ENCODE data around the gene CLIC4. TPM values are rescaled to one million over a fixed set of nuclear protein-coding genes. Genes with fewer than 3 reads are reported as not detected.

The CLIC4 gene
- total RNA-seq, 1 donor = 966 TPM

DNA sequence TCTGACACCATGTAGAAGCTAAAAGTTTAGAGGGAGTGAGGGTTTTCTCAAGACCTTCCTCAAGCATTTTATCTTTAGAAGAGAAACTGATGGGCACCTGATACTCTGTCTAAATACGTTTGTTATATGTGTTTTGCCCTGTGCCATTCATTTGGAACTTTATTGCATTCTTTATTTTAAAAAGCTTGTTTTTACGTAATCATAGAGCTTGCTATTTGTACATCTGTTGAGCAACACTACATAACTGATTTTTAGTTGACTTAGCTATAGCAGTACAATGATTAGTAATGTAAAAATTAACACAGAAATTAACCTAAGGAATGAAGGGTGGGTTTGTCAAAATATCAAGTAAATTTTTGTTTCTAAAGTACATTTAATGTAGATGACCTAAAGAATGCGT is 96.3 kb downstream of the CLIC4 start:
- TF ChIP-seq, protein P1, sequence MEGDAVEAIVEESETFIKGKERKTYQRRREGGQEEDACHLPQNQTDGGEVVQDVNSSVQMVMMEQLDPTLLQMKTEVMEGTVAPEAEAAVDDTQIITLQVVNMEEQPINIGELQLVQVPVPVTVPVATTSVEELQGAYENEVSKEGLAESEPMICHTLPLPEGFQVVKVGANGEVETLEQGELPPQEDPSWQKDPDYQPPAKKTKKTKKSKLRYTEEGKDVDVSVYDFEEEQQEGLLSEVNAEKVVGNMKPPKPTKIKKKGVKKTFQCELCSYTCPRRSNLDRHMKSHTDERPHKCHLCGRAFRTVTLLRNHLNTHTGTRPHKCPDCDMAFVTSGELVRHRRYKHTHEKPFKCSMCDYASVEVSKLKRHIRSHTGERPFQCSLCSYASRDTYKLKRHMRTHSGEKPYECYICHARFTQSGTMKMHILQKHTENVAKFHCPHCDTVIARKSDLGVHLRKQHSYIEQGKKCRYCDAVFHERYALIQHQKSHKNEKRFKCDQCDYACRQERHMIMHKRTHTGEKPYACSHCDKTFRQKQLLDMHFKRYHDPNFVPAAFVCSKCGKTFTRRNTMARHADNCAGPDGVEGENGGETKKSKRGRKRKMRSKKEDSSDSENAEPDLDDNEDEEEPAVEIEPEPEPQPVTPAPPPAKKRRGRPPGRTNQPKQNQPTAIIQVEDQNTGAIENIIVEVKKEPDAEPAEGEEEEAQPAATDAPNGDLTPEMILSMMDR (IDR thresholded peaks at IDR 0.05; ENCODE audit: insufficient read depth, low read length) = no peak
- no peak for DNase-seq (ENCODE audit: low read depth)
- no peak overlapping the region for H3K4me3 ChIP-seq (ENCODE audit: low read depth, low read length)

DNA sequence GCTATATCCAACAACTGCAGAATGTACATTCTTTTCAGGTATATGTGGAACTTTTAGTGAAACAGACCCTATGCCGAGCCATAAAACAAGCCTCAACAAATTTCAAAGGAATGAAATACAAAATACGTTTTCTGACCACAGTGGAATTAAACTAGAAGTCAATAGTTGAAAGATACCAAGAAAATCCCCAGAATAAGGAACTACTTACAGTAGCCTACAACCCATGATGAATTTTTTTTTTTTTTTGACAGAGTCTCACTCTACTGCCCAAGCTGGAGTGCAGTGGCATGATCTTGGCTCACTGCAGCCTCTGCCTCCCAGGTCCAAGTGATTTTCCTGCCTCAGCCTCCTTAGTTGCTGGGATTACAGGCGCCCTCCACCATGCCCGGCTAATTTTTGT is 101.4 kb downstream of the CLIC4 start:
- no peak overlapping the region for H3K4me3 ChIP-seq (ENCODE audit: low read depth, low read length)
- no peak for DNase-seq (ENCODE audit: low read depth)
- TF ChIP-seq, protein P1 (IDR thresholded peaks at IDR 0.05; ENCODE audit: insufficient read depth, low read length) = no peak

DNA sequence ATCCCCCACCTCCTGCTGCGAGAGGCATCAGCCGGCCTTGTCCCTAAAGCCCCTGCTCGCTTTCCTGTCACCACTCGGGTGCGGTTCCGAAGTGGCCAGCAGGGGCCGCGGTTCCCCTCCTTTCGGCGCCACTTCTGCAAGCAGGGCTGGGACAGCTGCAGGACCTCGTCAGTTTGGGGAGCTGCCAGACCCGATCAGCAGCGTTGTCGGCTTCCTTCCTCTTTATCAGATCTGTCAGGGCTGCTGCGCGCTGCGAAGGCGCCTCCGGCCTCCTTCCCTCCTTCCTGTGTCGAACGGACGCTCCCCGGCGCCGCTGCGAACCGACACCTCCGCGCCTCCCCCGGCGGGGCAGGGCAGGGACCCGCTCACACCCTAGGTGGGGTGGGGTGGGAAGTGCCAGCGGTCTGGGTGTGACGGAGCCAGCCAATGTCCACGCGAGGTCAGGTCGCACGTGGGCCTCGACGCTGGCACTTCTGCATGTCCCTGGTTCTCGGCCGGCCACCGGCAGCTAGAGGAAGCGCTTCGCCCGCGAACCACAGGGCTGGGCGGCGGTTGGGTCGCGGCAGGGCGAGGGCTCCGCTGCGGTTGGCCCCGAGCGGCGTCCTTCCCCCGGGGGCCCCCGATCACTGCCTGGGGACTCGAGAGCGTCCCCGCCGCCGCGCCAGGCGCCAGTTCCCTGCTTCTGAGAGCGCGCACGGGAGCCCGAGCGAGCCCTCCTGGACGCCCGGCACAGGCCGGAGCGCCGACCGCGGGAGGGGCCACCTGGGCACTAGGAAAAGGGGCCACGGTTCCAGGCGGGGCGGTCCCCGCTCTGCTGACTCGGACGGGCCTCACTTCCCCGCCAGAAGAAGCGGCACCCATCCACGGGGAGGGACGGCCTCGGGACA is 103.0 kb downstream of the CLIC4 start:
- H3K4me3 ChIP-seq (ENCODE audit: low read depth, low read length) = peak overlapping the region; percentile 51
- DNase-seq (ENCODE audit: low read depth) = peak; percentile 89
- TF ChIP-seq, protein P1 (IDR thresholded peaks at IDR 0.05; ENCODE audit: insufficient read depth, low read length) = peak; percentile 93

DNA sequence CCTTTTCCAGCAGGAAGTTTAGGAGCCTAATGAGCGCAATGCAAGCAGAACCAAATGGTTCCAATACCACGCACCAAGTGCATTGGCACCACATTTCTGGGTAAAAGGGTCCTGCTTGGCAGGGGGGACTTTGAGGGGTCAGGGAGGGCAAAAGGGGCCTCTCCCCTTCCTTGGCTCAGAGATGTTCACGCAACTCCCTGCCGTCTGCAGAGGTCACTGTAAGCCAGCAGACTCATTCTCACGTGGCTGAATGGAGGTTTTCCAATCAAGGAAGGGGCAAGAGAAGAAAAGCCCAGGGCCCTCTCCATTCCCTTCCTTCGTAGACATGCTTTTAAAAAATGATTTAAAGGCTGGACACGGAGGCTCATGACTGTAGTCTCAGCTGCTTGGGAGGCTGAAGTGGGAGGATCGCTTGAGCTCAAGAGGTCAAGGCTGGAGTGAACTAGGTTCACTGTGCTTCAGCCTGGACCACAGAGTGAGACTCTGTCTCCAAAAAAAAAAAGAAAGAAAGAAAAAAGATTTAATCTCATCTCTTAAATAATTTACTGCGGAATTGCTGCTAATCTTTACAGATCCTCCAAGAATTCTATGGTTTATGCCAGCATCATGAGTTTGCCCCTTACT is 104.5 kb downstream of the CLIC4 start:
- H3K4me3 ChIP-seq (ENCODE audit: low read depth, low read length) = no peak overlapping the region
- TF ChIP-seq, protein P1 (IDR thresholded peaks at IDR 0.05; ENCODE audit: insufficient read depth, low read length) = peak; percentile 14
- peak; percentile 39 for DNase-seq (ENCODE audit: low read depth)

DNA sequence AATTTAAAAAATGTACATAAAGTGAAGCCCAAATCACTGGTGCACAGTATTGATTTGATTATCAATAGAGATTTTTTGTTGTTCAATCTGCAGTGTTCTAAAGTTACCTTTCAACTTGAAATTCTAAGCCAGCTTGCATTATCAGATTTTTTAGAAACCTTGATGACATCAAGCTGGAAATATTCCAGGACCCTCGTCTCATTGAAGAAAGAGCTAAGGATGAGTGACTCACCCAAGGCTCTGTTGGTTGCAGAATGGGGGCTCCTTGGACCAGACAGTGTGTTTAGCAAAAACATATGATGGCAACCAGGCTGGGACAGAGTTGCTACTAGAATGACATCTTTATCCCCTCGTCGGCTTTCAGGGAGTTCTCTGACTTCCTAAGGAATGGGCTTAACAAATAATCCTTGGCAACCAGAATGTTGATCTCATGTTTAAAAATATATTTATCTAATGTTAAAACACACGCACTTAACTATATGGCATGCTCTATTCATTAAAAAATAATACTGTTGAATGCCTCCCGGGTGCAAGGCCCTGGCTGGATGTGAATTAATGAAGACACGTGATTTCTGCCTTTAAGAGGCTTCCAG is 105.2 kb downstream of the CLIC4 start:
- no peak overlapping the region for H3K4me3 ChIP-seq (ENCODE audit: low read depth, low read length)
- TF ChIP-seq, protein P1 (IDR thresholded peaks at IDR 0.05; ENCODE audit: insufficient read depth, low read length) = no peak
- DNase-seq (ENCODE audit: low read depth) = peak; percentile 39

DNA sequence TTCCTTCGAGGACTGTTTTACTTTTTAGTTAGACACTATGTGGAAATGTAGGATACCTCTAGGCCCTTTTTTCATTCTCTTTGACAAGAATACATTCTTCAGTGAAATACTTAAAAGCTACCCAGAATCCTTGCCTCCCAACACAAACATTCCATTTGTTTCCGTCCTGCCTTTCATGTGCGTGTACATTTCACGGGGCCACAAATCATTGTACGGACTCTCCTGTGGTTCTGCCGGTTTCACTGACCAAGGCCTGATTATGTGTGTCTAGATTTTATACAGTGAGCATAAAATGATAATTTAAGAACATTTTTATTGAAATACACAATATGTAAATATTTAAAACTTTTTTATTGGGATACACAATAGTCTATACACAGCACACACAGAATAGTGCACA is 108.4 kb downstream of the CLIC4 start:
- TF ChIP-seq, protein P1 (IDR thresholded peaks at IDR 0.05; ENCODE audit: insufficient read depth, low read length) = no peak
- no peak for DNase-seq (ENCODE audit: low read depth)
- H3K4me3 ChIP-seq (ENCODE audit: low read depth, low read length) = no peak overlapping the region

Data from fibroblast of the aortic adventitia (primary cell).